ENCODE results near the gene SLC2A6.
"Not testable (repeated sequence)": the region's sequence is repeated elsewhere in the genome, so short reads cannot be mapped to it uniquely, and the experiment has no call there.

The SLC2A6 gene

DNA sequence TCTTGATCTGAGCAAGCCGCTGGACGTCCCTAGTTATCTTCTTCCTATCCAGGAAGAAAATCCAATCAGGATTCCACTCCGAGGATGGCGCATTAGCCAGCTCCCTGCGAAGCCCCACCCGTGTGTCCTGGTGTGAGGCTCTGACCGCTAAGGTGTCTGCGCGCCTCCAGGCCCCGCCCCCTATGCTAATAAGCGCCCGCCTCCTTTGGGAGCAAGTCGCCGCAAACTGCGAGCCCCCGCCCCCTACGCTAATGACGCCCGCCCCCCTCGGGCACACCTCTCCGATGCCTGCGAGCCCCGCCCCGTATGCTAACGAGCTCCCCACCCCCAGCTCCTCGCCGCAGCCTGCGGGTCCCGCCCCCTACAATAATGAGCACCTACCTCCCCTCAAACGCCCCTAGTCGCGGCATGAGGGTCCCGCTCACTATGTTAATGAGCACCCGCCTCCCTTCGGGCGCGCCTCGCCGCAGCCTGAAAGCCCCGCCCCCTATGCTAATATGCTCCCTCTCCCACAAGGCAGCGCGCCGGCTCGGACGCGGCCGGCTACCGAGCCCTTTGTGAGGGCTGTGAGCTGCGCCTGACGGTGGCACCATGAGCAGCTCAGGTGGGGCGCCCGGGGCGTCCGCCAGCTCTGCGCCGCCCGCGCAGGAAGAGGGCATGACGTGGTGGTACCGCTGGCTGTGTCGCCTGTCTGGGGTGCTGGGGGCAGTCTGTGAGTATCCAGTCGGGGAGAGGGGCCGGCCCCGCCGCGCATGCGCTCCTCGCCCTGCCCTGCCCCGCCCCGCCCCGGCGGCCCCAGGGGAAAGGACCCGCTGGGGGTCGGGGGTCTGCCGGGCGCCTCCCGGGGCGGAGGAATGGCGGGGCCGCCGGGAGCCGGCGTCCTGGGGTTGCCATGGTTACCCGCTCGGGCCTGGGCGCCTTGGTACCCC is 19.2 kb downstream of the SLC2A6 start, which contains the start of gene CACFD1:
TSS of gene CACFD1 (plus strand) at position 503 of the 929 bp plus-strand sequence. CDS start at position 592, 89 bp downstream.
- DNase-seq, result peak; percentile 98

GRCh38 chr9:133458643-133459312 is 20.1 kb downstream of the SLC2A6 start:
- DNase-seq, result no peak

GRCh38 chr9:133457748-133458147 is 21.2 kb downstream of the SLC2A6 start:
- DNase-seq, result no peak

DNA sequence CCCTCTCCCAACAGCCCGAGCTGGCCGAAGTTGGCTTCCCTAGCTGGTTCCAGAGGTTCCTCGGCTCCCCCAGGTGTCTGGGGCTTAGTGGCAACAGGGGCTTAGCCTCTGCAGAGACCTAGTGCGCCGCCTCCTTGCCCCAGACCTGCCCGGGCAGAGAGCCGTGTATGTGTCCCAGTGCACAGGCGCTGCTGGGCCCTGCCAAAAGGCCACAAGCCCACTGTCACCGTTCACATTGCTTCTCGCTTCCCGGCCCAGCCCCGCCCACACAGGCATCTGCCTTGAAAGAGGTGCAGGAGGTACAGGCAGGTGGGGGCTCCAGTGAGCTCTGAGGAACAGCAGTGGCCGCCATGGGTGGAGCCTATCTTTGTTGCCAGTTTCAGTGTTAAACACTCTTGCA is 21.7 kb downstream of the SLC2A6 start:
- DNase-seq, result no peak

- DNase-seq, result no peak
Measured at GRCh38 chr9:133456409-133456808, 22.5 kb downstream of the SLC2A6 start.

- DNase-seq, result no peak
Measured at GRCh38 chr9:133455936-133456335, 23.0 kb downstream of the SLC2A6 start.

GRCh38 chr9:133454943-133455673 is 23.8 kb downstream of the SLC2A6 start:
- DNase-seq, result no peak

- DNase-seq, result no peak
Measured at GRCh38 chr9:133454325-133454724, 24.6 kb downstream of the SLC2A6 start.

DNA sequence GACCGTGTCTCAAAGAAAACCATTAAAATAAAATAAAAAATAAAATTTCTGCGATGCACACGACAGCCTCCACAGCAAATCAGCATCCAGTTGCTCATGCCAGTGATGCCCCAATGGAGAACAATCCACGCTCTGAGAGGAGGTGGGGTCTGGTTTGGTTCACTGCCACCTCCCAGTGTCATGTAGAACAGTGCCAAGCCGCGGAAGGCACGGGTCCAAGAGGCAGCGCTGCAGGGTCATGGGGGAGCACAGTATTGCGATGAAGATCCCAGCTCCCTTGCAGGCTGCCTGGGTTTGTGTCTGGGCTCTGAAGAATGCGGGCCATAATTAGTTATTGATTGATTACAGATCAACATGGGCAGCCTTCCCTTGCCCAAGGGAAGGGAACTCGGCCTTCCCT is 25.2 kb downstream of the SLC2A6 start:
- no peak for DNase-seq

- DNase-seq, result no peak
Measured at GRCh38 chr9:133452562-133452961, 26.3 kb downstream of the SLC2A6 start.

DNA sequence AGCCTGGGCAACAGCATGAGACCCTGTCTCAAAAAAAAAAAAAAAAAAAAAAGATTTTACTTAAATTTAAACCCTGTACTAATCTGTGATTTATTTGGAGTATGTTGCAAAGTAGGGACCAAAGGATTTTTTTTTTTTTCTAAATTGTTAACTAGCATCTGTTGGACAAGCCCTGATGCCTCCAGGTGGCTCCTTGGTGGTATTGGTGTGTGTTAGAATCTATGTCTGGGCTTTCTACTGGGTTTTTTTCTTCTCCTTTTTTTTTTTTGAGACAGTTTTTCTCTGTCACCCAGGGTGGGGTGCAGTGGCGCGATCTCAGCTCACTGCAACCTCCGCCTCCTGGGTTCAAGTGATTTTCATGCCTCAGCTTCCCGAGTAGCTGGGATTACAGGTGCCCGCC is 27.0 kb downstream of the SLC2A6 start:
- DNase-seq, result not testable (repeated sequence)

DNA sequence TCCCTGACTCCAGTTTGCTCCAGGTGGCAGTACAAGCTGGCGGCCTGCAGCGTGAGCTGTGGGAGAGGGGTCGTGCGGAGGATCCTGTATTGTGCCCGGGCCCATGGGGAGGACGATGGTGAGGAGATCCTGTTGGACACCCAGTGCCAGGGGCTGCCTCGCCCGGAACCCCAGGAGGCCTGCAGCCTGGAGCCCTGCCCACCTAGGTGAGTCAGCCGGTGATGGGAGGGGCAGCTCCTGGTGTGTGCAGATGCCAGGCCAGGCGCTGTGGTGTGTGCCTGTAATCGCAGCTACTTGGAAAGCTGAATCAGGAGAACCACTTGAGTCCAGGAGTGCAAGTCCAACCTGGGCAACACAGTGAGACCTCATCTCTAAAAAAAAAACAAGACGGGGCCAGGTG is 29.1 kb downstream of the SLC2A6 start:
- DNase-seq, result no peak

GRCh38 chr9:133448487-133448972 is 30.4 kb downstream of the SLC2A6 start:
- no peak for DNase-seq

DNA sequence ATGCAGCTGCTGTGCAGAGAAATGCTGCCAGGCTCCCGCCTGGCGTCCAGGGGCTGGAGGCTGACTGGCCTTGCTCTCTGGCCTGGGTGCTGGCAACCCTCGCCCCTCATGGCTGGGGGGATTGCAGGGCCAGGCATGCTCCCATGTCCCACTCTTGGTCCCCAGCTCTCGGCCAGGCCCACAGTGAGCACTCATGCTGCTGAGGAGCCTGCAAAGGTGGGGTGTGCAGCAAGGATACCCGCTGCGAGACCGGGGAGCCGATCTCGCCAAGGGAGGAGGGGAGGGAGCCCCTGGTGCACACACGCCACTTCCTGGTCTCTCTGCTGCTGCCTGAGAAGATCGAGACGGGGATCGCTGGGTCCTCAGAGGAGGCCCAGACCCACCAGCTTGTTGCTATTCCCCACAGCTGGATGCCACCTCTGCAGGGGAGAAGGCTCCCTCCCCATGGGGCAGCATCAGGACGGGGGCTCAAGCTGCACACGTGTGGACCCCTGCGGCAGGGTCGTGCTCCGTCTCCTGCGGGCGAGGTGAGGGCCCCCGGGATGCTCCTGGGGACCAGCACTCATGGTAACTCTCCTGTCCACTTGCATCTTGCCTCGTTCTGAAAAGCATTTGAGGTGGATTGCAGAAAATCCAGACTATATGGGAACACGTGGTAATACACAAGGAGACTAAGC is 33.5 kb downstream of the SLC2A6 start:
- DNase-seq, result no peak

DNA sequence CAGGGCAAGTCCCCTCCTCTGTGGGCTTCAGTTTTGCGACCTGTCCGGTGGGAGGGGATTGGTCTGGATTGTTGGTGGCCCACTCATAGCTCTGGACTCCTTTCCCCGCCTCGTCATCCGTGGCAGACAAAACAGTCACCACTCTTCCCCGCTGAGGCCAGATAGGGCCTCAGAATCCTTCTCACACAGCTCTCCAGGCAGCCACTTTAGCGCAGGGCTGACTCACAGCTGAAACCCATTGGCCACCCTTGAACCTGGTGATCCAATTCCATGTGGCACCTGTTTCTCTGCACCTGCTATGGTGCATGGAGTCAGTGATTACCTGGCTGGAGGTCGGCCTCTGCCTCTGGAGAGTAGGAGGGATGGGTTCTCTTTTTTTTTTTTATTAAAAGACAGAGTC is 34.9 kb downstream of the SLC2A6 start:
- DNase-seq, result no peak

DNA sequence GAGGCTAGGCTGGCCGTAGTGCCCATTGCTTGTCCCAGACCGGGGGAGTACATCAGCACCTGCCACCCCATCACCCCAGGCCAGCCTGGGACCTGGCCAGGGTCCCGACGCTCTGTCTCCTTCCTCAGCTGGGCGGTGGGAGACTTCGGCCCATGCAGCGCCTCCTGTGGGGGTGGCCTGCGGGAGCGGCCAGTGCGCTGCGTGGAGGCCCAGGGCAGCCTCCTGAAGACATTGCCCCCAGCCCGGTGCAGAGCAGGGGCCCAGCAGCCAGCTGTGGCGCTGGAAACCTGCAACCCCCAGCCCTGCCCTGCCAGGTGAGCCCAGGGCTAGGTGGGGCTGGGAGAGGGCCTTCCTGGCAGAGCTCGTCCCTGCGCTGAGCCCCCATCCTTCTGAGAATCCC is 35.7 kb downstream of the SLC2A6 start:
- no peak for DNase-seq

GRCh38 chr9:133441571-133441970 is 37.3 kb downstream of the SLC2A6 start:
- DNase-seq, result no peak

- DNase-seq, result no peak
Measured at GRCh38 chr9:133440874-133441273, 38.0 kb downstream of the SLC2A6 start.

DNA sequence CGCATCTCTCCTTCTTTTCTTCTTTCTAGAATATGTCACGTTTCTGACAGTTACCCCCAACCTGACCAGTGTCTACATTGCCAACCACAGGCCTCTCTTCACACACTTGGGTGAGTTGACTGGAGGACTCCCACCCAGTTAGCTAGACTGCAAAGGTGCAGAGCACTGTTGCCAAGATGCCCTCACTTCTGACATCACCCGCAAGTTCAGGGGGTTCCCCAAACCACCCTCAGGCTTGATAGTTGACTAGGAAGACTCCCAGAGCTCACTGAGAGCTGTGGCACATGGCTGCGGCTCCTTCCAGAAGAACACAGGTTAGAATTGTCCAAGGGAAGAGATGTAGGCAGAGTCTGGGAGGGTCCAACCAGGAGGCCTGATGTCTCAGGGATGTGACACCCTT is 39.6 kb downstream of the SLC2A6 start:
- no peak for DNase-seq

- DNase-seq, result no peak
Measured at GRCh38 chr9:133437753-133438531, 41.0 kb downstream of the SLC2A6 start.

DNA sequence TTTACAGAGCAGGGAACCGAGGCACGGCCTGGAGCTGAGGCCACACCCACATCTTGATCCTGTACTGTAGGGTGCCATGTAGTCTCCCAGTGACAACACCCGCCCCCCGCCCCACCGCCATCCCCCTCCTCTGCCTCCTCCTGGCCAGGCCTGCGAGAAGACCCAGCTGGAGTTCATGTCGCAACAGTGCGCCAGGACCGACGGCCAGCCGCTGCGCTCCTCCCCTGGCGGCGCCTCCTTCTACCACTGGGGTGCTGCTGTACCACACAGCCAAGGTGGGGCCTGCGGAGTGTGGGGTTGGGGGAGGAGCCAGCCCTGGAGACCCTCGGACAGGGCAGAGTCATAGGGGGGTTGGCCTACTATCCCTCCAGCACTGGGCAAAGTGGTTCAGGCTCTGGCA is 42.2 kb downstream of the SLC2A6 start:
- DNase-seq, result no peak

DNA sequence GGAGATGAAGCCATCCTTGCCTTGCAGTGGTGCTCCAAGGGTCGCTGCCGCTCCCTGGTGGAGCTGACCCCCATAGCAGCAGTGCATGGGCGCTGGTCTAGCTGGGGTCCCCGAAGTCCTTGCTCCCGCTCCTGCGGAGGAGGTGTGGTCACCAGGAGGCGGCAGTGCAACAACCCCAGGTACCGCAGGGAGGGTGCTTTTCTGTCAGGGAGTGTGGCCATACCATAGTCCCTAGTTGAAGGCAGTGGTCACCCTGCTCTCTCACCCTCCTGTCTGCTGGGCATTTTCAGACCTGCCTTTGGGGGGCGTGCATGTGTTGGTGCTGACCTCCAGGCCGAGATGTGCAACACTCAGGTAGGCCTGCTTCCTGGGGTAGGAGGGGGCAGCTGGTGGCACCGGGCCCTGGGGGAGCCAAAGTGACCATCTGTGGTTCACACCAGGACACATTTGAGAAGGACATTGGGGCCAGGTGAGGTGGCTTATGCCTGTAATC is 45.5 kb downstream of the SLC2A6 start:
- DNase-seq, result no peak
